Loucy (cell line): ENCODE results near the gene NCMAP.

ENCODE experiments used
- EZH2phosphoT487 ChIP-seq: fragments of 200-600 bp; IDR thresholded peaks from 2 replicates; pipeline ENCODE4 v1.6.1; 2018; ENCODE audit warnings: antibody characterized with exemption, mild to moderate bottlenecking, moderate library complexity, borderline replicate concordance
- TF ChIP-seq, protein P1 (sequence below): fragments of 200-600 bp; sonication (generic); conservative IDR thresholded peaks from 2 replicates; pipeline ENCODE4 v1.5.1; 2014; ENCODE audit warnings: mild to moderate bottlenecking, antibody characterized with exemption, low read length

GRCh38 chr1:24555591-24556413 lies at the start of gene NCMAP:
- TF ChIP-seq, protein P1, sequence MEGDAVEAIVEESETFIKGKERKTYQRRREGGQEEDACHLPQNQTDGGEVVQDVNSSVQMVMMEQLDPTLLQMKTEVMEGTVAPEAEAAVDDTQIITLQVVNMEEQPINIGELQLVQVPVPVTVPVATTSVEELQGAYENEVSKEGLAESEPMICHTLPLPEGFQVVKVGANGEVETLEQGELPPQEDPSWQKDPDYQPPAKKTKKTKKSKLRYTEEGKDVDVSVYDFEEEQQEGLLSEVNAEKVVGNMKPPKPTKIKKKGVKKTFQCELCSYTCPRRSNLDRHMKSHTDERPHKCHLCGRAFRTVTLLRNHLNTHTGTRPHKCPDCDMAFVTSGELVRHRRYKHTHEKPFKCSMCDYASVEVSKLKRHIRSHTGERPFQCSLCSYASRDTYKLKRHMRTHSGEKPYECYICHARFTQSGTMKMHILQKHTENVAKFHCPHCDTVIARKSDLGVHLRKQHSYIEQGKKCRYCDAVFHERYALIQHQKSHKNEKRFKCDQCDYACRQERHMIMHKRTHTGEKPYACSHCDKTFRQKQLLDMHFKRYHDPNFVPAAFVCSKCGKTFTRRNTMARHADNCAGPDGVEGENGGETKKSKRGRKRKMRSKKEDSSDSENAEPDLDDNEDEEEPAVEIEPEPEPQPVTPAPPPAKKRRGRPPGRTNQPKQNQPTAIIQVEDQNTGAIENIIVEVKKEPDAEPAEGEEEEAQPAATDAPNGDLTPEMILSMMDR = no peak
- no peak for TF ChIP-seq EZH2phosphoT487
